ENCODE results near the gene SPTBN1.
"Not testable (repeated sequence)": the region's sequence is repeated elsewhere in the genome, so short reads cannot be mapped to it uniquely, and the experiment has no call there.

Gene SPTBN1

DNA sequence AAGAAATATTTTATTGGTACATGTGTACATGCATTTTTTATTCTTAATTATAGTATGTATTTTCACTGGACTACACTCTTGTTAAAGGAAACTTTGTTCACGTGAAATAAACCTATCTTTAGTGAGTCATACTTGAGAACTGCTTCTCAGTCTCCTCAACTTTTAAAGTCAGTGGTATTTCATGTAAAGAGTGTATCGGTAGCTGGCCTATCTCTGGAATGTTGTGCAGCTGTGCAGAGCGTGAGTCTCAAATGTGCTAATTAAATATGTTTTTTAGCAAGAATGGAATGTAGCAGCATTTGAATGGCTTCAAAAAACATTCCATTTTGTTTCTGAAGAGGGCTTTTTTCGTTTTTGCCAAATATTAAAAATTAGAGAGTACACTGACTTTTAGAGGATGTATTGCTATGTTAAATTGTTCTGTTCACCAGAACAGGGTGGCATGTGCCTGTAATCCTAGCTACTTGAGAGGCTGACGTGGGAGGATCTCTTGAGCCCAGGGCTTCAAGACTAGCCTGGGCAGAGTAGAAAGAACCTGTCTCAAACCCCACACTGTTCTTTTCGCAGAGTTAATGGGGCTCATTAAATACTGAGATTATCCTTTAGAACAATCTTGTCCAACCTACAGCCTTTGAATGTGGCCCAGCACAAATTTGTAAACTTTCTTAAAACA is 14.3 kb downstream of the SPTBN1 start:
- no peak for DNase-seq (ENCODE audit: low read depth in 3 of 3)

GRCh38 chr2:54471221-54471711 is 15.1 kb downstream of the SPTBN1 start:
- no peak for DNase-seq (ENCODE audit: low read depth in 3 of 3)

GRCh38 chr2:54473851-54474250 is 17.7 kb downstream of the SPTBN1 start:
- DNase-seq (ENCODE audit: low read depth in 3 of 3): no peak

GRCh38 chr2:54475285-54475684 is 19.2 kb downstream of the SPTBN1 start:
- DNase-seq (ENCODE audit: low read depth in 3 of 3): no peak

DNA sequence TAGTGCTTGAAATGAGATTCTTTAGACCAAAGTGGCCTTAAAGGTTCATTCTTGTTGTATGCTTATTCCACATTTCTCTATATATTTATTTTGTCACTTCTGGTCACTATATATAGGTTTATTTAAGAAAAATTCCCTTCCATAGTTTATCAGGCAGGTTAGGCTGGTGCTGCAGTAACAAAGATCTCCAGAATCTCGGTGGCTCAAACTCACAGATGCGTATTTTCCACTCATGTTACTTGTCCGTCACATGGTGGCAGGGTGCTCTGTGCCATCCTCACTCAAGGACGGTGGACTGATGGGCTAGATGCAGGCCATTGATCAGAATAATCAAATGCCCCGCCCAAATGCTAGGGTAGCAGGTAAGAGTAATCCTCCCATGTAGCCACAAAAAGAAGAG is 19.8 kb downstream of the SPTBN1 start:
- no peak for DNase-seq (ENCODE audit: low read depth in 3 of 3)

DNA sequence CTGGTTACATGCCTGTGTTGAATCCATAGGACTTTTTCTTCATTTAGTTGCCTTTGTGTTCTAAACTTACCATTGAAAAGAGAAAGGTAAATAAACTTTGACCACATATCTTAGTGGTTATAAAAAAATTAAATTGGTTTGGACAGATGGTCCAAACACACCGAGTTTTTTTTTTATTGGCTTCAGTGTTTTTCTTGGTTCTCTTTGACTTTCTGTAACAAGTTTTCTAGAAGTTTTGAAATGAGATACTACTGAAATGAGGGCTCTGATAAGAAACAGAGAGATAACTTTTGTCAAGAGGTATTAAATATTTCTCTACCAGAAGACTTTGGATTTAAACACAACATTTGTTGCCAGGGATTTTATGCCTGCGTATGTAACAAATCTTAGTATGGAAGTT is 20.7 kb downstream of the SPTBN1 start:
- no peak for DNase-seq (ENCODE audit: low read depth in 3 of 3)

GRCh38 chr2:54477896-54478295 is 21.8 kb downstream of the SPTBN1 start:
- no peak for DNase-seq (ENCODE audit: low read depth in 3 of 3)

DNA sequence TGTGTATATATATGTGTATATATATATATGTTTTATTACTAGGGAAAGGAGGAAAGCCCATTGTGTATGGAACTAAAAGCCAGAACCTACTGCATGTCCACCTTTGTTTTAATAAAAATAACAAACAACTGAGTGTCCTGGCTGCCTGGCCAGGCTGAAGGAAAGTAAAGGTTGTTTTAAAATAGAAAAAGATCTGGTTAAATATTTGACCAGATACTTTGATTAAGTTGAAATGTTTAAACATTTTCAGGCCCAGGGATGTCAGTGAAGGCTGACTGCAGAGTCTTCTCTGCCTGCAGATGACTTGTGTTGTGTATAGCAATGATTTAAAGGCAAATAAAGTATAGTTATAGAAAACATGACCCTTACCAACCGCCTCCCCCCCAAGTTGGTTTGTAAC is 22.8 kb downstream of the SPTBN1 start:
- DNase-seq (ENCODE audit: low read depth in 3 of 3): no peak

DNA sequence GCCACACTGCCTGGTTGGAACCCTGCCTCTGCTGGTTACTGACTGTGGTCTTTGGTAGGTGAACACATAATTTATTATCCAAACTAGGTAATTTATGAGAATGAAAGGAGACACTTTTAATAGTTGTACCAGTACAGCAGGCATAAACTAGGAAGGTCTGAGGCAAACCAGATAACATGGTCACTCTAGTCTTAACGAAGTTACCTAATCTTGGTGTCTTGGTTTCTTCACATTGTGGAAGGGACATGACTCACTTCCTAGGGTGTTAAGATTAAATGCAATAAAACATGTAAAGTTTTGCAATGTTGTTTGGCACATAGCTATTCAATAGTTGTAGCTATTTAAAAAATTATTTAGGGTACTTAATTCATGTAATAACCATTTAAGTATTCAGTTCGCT is 23.3 kb downstream of the SPTBN1 start:
- DNase-seq (ENCODE audit: low read depth in 3 of 3): no peak

GRCh38 chr2:54480025-54480424 is 23.9 kb downstream of the SPTBN1 start:
- no peak for DNase-seq (ENCODE audit: low read depth in 3 of 3)

DNA sequence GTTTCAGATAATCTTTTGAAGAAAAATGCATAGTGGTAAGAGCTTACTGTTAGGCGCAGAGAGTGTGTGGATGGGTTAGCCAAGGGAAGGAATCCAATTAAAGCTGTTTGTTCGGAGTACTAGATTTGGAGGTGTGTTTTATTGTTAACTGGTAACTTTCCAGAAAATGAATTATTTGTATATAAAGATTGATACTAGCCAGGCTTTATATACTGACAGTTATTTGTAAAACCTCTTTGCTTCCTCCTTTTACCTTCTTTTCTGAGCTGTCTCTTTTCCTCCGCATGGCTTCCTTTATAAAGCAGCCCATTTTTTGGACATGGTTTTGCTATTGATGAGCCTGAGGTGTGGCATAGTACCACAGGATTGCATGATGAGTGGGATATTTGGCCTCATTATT is 25.6 kb downstream of the SPTBN1 start:
- DNase-seq (ENCODE audit: low read depth in 3 of 3): no peak

GRCh38 chr2:54482715-54483114 is 26.6 kb downstream of the SPTBN1 start:
- no peak for DNase-seq (ENCODE audit: low read depth in 3 of 3)

DNA sequence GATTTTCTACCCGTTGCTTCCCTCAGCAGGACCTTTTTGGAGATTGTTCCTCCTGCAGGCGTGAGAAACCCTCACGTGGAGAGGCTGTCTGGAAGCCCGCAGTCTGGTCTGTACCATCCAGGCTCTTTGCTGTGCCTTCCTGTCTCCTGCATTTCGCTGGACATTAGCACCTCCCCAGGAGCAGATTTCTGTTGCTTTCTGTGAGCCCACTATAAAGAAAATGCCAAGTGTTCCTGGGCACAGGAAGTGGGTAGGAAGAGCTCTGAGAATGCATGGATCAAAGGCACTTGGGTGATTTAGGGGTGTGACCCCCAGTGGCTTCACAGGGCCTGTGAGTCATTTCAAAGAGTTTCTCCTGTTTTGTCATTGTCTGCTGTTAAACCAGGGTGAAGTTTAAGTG is 27.3 kb downstream of the SPTBN1 start:
- DNase-seq (ENCODE audit: low read depth in 3 of 3): no peak

DNA sequence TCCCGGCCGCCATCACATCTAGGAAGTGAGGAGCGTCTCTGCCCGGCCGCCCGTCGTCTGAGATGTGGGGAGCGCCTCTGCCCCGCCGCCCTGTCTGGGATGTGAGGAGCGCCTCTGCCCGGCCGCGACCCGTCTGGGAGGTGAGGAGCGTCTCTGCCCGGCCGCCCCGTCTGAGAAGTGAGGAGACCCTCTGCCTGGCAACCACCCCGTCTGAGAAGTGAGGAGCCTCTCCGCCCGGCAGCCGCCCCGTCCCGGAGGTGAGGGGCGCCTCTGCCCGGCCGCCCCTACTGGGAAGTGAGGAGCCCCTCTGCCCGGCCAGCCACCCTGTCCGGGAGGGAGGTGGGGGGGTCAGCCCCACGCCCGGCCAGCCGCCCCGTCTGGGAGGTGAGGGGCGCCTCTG is 29.6 kb downstream of the SPTBN1 start:
- DNase-seq (ENCODE audit: low read depth in 3 of 3): not testable (repeated sequence)

DNA sequence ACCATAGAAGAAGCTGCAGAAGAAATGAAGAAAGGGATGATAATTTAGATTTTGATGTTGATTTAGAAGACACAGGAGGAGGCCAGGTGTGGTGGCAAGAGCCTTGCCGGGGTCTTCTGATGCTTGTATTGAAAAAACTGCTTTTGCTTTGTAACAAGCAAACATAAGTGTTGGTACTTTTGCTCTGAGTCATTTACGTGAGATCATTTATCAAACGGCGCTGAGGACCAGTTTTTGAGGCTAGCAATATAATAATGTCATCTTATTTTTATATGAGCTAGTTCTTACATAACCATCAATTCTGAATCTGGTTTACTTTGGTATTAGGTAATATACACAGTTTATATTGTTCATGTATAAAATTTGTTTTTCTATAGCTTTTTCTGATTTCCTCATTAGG is 30.6 kb downstream of the SPTBN1 start:
- DNase-seq (ENCODE audit: low read depth in 3 of 3): no peak

- no peak for DNase-seq (ENCODE audit: low read depth in 3 of 3)
Measured at GRCh38 chr2:54490863-54491262, 34.7 kb downstream of the SPTBN1 start.

- no peak for DNase-seq (ENCODE audit: low read depth in 3 of 3)
Measured at GRCh38 chr2:54492335-54492734, 36.2 kb downstream of the SPTBN1 start.

- no peak for DNase-seq (ENCODE audit: low read depth in 3 of 3)
Measured at GRCh38 chr2:54494087-54494486, 38.0 kb downstream of the SPTBN1 start.

GRCh38 chr2:54496920-54497319 is 40.8 kb downstream of the SPTBN1 start:
- no peak for DNase-seq (ENCODE audit: low read depth in 3 of 3)

DNA sequence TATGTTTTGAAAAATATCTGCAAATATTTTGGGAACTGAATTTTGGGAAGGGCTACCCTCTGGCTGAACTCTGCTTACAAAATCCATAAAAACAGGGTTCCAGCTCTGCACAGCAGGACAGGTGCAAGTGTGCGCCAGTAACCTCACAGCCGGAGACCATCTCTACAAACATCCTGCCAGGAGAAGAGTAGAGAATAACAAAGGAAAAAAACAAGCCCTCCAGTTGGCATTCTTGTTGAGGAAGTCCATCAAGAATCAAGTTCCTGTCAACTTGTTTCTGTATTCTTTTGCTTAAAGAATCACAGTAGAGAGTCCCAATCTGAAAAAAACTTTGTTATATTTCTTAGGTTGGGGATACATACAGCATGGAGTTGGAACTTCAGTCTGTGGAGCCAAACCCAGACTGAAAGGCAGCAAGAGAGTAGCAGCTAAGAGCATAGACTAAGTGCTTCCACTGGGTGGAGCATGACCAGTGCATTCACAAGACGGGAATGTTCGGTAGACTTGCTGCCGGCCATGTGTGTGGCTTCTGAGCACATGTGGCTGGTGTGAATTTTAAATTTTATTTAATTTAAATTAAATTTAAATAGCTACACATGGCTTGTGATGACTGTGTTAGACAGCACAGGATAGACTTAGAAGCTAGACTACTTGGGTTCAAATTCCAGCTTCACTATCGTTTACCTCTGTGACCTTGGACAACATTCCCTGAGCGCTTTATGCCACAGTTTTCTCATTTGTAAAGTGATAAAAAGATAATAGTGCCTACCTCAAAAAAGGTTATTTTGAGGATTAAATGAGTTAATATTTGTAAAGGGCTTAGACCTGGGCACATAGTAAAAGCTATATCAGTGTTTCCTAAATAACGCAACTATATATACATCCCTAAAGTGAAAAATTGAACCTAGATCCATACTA is 41.9 kb downstream of the SPTBN1 start:
- DNase-seq (ENCODE audit: low read depth in 3 of 3): no peak

DNA sequence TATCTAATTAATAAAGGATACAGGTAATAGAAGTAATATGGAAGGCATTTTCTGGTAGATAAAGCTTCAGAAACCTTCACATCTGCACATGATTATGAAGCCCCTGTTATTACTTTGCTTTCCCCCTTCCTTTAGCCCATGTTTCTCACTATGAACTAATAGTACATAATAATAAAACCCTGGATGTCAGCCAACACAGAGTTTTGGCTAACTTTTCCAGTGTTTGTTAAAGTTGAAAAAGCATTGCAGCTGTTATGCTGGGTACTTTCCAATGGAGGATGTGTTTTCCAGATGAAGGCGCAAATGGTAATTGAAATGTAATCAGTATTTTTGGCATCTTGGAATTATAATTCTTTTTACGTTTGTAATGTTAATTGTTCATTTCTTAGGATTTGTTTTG is 43.5 kb downstream of the SPTBN1 start:
- DNase-seq (ENCODE audit: low read depth in 3 of 3): no peak

GRCh38 chr2:54500404-54501205 is 44.5 kb downstream of the SPTBN1 start:
- no peak for DNase-seq (ENCODE audit: low read depth in 3 of 3)

All from stimulated activated CD4-positive, alpha-beta T cell treated with anti-CD3 and anti-CD28 coated beads, TNF-alpha, amount 100 ng/mL, for 48 hours (primary cell).